ENCODE measurements around the gene LIAS. TPM values are rescaled to one million over a fixed set of nuclear protein-coding genes. Genes with fewer than 3 reads are reported as not detected.
A peak's percentile ranks its signal among the peaks of the same experiment; 100 is the strongest.
"Not testable (repeated sequence)": the region's sequence is repeated elsewhere in the genome, so short reads cannot be mapped to it uniquely, and the experiment has no call there.

LIAS gene
- total RNA-seq, 2 donors from 2014 or later: 17.6 to 17.9 TPM

DNA sequence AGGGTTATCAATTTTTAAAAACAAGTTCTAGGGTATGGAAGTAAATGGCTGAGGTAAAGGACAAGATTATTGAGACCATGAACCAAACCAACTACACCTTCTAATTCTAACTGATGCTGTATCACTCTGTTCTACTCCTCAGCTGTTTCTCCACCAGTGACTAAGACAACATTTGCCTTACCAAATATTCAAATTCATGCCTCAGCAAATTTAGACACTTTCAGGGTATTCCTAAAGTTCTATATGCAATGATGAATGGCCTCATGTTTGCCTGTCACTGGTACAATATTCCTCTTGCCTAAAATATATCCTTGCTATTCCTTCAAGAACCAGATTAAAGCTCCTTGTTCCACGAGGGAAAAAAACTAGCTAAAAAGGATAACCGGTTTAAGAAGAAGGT, 5.1 kb upstream of the LIAS start:
- WGBS, 2 experiments (ENCODE audit: insufficient coverage in 1 of 2, insufficient read length in 1 of 2): 97% methylated on average over 2 of the region's 2 CpGs; no CpG with 5 or more reads in 1 of the 2 experiments
- H3K4me3 Mint-ChIP-seq: no peak overlapping the region
- Histone ChIP-seq H3K9ac (ENCODE audit: extremely low read depth, low read length, poor library complexity, severe bottlenecking) (no peak overlapping the region), H3K27ac (ENCODE audit: low read depth, low read length) (no peak overlapping the region), H3K4me1 (ENCODE audit: control insufficient read depth, insufficient read depth, low read length) (no peaks in the 10 kb centered on the region), H3K4me3 (ENCODE audit: low read length) (no peak overlapping the region), H3K27me3 (ENCODE audit: control insufficient read depth, insufficient read depth, low read length, poor library complexity, severe bottlenecking) (no peaks in the 10 kb centered on the region), H3K36me3 (ENCODE audit: control insufficient read depth, insufficient read depth, low read length) (peaks cover 84% of the 10 kb centered on the region), H3K9me3 (ENCODE audit: control insufficient read depth, low read length) (no peaks in the 10 kb centered on the region)
- H3K27ac Mint-ChIP-seq: no peak overlapping the region
- peaks cover 70% of the 10 kb centered on the region for H3K36me3 Mint-ChIP-seq (ENCODE audit: low read depth)
- H3K4me1 Mint-ChIP-seq: peaks cover 18% of the 10 kb centered on the region
- TF ChIP-seq, protein P1, sequence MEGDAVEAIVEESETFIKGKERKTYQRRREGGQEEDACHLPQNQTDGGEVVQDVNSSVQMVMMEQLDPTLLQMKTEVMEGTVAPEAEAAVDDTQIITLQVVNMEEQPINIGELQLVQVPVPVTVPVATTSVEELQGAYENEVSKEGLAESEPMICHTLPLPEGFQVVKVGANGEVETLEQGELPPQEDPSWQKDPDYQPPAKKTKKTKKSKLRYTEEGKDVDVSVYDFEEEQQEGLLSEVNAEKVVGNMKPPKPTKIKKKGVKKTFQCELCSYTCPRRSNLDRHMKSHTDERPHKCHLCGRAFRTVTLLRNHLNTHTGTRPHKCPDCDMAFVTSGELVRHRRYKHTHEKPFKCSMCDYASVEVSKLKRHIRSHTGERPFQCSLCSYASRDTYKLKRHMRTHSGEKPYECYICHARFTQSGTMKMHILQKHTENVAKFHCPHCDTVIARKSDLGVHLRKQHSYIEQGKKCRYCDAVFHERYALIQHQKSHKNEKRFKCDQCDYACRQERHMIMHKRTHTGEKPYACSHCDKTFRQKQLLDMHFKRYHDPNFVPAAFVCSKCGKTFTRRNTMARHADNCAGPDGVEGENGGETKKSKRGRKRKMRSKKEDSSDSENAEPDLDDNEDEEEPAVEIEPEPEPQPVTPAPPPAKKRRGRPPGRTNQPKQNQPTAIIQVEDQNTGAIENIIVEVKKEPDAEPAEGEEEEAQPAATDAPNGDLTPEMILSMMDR (conservative IDR thresholded peaks at IDR 0.05): no peak
- no peaks in the 10 kb centered on the region for H3K27me3 Mint-ChIP-seq (ENCODE audit: insufficient read depth)
- no peaks in the 10 kb centered on the region for H3K9me3 Mint-ChIP-seq
- DNase-seq: no peak

DNA sequence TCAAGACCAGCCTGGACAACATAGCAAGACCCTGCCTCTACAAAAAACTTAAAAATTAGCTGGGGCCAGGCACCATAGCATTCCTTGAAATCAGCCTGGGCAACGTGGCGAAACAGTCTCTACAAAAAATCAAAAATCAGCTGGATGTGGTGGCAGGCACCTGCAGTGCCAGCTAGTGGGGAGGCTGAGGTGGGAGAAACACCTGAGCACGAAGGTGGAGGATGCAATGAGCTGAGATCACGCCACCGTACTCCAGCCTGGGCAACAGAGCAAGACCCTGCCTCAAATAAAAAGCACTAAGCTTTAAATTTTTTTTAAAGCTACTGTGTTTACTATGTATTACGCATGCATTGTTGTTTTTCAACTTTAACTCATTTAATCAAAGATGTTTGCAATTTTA, 3.4 kb upstream of the LIAS start:
- WGBS, 2 experiments (ENCODE audit: insufficient coverage in 1 of 2, insufficient read length in 1 of 2): 92 to 98% methylated on average over 5 to 6 of the region's 6 CpGs
- DNase-seq: no peak
- H3K9ac ChIP-seq (ENCODE audit: extremely low read depth, low read length, poor library complexity, severe bottlenecking): no peak overlapping the region
- peak overlapping the region; percentile 94 for H3K4me3 ChIP-seq (ENCODE audit: low read length)
- H3K4me1 ChIP-seq (ENCODE audit: control insufficient read depth, insufficient read depth, low read length): no peaks in the 10 kb centered on the region
- H3K27ac ChIP-seq (ENCODE audit: low read depth, low read length): no peak overlapping the region
- H3K27ac Mint-ChIP-seq: peak overlapping the region; percentile 68
- no peaks in the 10 kb centered on the region for H3K27me3 Mint-ChIP-seq (ENCODE audit: insufficient read depth)
- peaks cover 21% of the 10 kb centered on the region for H3K4me1 Mint-ChIP-seq
- TF ChIP-seq, protein P1 (conservative IDR thresholded peaks at IDR 0.05): no peak
- H3K9me3 Mint-ChIP-seq: no peaks in the 10 kb centered on the region
- peaks cover 70% of the 10 kb centered on the region for H3K36me3 Mint-ChIP-seq (ENCODE audit: low read depth)
- no peaks in the 10 kb centered on the region for H3K27me3 ChIP-seq (ENCODE audit: control insufficient read depth, insufficient read depth, low read length, poor library complexity, severe bottlenecking)
- H3K4me3 Mint-ChIP-seq: peak overlapping the region; percentile 32
- no peaks in the 10 kb centered on the region for H3K9me3 ChIP-seq (ENCODE audit: control insufficient read depth, low read length)
- H3K36me3 ChIP-seq (ENCODE audit: control insufficient read depth, insufficient read depth, low read length): peaks cover 77% of the 10 kb centered on the region

DNA sequence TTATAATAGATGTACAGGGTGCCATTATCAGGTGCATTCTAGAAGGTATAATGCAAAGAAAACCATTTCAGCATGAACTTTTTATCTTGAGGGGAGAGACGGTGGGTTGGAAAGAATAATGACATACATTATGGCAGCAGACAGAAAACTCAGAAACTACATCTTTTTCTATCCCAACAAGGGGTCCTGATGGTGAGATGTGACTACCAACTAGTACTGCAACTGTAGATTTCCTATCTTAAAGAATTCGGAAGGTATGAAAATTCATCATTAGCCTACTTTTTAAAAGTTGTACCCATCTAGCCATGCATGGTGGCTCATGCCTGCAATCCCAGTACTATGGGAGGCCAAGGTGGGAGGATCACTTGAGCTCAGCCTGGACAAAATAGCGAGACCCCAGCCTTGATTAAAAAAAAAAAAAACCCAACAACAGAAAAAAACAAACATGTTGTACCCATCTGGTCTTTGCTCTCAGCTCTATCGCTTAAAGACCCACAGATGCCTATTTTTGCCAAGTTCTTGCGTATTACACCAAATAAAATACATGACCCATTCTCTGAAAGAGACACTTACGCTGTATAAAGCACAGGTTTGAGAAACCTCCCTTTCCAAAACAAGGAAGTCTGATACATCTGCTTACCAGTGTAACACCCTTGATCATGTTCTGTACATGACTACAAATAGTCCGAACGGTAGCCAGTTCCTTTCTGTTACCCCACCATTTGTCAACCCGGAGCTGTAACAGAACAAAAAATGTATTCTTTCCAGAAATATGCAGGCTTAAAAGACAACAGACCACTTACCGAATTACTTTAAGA, 1.7 kb upstream of the LIAS start:
- H3K27me3 Mint-ChIP-seq (ENCODE audit: insufficient read depth): no peaks in the 10 kb centered on the region
- peak overlapping the region; percentile 94 for H3K4me3 ChIP-seq (ENCODE audit: low read length)
- H3K9me3 ChIP-seq (ENCODE audit: control insufficient read depth, low read length): no peaks in the 10 kb centered on the region
- H3K4me1 Mint-ChIP-seq: peaks cover 21% of the 10 kb centered on the region
- H3K27ac Mint-ChIP-seq: peak overlapping the region; percentile 99
- TF ChIP-seq, protein P1 (conservative IDR thresholded peaks at IDR 0.05): no peak
- peak overlapping the region; percentile 99 for H3K9ac ChIP-seq (ENCODE audit: extremely low read depth, low read length, poor library complexity, severe bottlenecking)
- 89 to 93% methylated on average over 6 to 10 of the region's 10 CpGs for WGBS, 2 experiments (ENCODE audit: insufficient coverage in 1 of 2, insufficient read length in 1 of 2)
- DNase-seq: no peak
- H3K4me1 ChIP-seq (ENCODE audit: control insufficient read depth, insufficient read depth, low read length): no peaks in the 10 kb centered on the region
- H3K9me3 Mint-ChIP-seq: no peaks in the 10 kb centered on the region
- peaks cover 72% of the 10 kb centered on the region for H3K36me3 ChIP-seq (ENCODE audit: control insufficient read depth, insufficient read depth, low read length)
- H3K27ac ChIP-seq (ENCODE audit: low read depth, low read length): no peak overlapping the region
- no peaks in the 10 kb centered on the region for H3K27me3 ChIP-seq (ENCODE audit: control insufficient read depth, insufficient read depth, low read length, poor library complexity, severe bottlenecking)
- H3K36me3 Mint-ChIP-seq (ENCODE audit: low read depth): peaks cover 68% of the 10 kb centered on the region
- H3K4me3 Mint-ChIP-seq: peak overlapping the region; percentile 96

DNA sequence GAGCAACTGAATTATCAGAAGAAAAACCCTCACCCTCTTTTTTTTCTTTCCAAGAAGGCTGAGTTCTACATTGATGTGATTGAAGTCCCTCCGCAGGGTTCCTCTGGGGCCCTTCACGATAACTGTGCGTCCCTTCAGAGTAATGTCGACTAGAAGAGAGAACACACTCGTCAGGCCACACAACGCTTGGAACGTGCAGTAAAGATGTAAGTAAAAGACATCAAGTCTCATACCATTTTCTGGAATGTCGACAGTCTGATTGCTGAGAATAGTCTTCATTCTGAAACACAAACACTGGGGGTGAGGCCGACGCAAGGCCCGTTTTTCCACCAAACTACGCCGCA, 723 bp upstream of the LIAS start:
- H3K4me1 ChIP-seq (ENCODE audit: control insufficient read depth, insufficient read depth, low read length); DNase-seq; H3K27me3 Mint-ChIP-seq (ENCODE audit: insufficient read depth); H3K9me3 Mint-ChIP-seq; H3K27me3 ChIP-seq (ENCODE audit: control insufficient read depth, insufficient read depth, low read length, poor library complexity, severe bottlenecking); H3K9me3 ChIP-seq (ENCODE audit: control insufficient read depth, low read length): not testable (repeated sequence)
- H3K27ac ChIP-seq (ENCODE audit: low read depth, low read length): peak overlapping the region; percentile 97
- Mint-ChIP-seq H3K4me1 (peaks cover 21% of the 10 kb centered on the region), H3K27ac (peak overlapping the region; percentile 99), H3K4me3 (peak overlapping the region; percentile 96), H3K36me3 (ENCODE audit: low read depth) (peaks cover 60% of the 10 kb centered on the region)
- peak overlapping the region; percentile 94 for H3K4me3 ChIP-seq (ENCODE audit: low read length)
- 0 to 3% methylated on average over 10 to 13 of the region's 13 CpGs for WGBS, 2 experiments (ENCODE audit: insufficient coverage in 1 of 2, insufficient read length in 1 of 2)
- H3K9ac ChIP-seq (ENCODE audit: extremely low read depth, low read length, poor library complexity, severe bottlenecking): peak overlapping the region; percentile 99
- H3K36me3 ChIP-seq (ENCODE audit: control insufficient read depth, insufficient read depth, low read length): peaks cover 65% of the 10 kb centered on the region

All from endodermal cell (in vitro differentiated cells).